SH-SY5Y (cell line): Measurements from ENCODE around the gene TMC2.

Source experiments
- GATA2 ChIP-seq: IDR thresholded peaks from 2 replicates; pipeline ENCODE4 v1.6.1; 2011; ENCODE audit warnings: mild to moderate bottlenecking, low read depth, low read length
- GATA3 ChIP-seq: IDR thresholded peaks from 2 replicates; pipeline ENCODE4 v1.6.1; 2011; ENCODE audit warnings: low read depth, mild to moderate bottlenecking, low read length, moderate library complexity

GRCh38 chr20:2524709-2525506 lies 11.5 kb upstream of the TMC2 start:
- no peak for TF ChIP-seq GATA3
- no peak for TF ChIP-seq GATA2
